H1 (cell line): ENCODE measurements around the gene MLLT6. TPM values are rescaled to one million over a fixed set of nuclear protein-coding genes. Genes with fewer than 3 reads are reported as not detected.
A peak's percentile ranks its signal among the peaks of the same experiment; 100 is the strongest.

Experiments used
- CTCF ChIA-PET: fragments of 300-600 bp; sonication (Branson Sonifier 250); formaldehyde crosslinking; loops from one replicate; lab custom pipeline; 2021; ENCODE audit not compliant: partially characterized antibody; lab: Charles Lee
- POLR2A ChIA-PET: fragments of 300-600 bp; sonication (Branson Sonifier 250); formaldehyde crosslinking; loops from one replicate; lab custom pipeline; 2021; ENCODE audit warnings: inconsistent platforms; ENCODE audit not compliant: partially characterized antibody; lab: Charles Lee
- DNase-seq, 2 experiments: peaks; one replicate each; pipeline versions ENCODE4 v3.0.0 to v3.0.0-alpha.2; 2010 to 2022; ENCODE audit warnings: low spot score in 2 of 2, low read depth in 1 of 2, mixed read lengths in 1 of 2
- FAIRE-seq: peaks from 2 replicates; lab custom pipeline; 2011; peaks lifted over from hg19 to GRCh38; lab: Jason Lieb, UNC
- H2AFZ ChIP-seq: 2 replicates; pipeline ENCODE4 v1.8.1; 2012; ENCODE audit warnings: low read length, inconsistent platforms
- H2AK5ac ChIP-seq: 2 replicates; pipeline ENCODE4 v1.6.1; 2013; ENCODE audit warnings: low read depth, low read length
- H2BK120ac ChIP-seq: replicated peaks from 2 replicates; pipeline ENCODE3; 2013; ENCODE audit warnings: low read depth, low read length, inconsistent platforms
- H2BK12ac ChIP-seq: 2 replicates; pipeline ENCODE4 v1.6.1; 2013; ENCODE audit warnings: low read depth, low read length
- H2BK15ac ChIP-seq: 2 replicates; pipeline ENCODE4 v1.6.1; 2013; ENCODE audit warnings: low read length
- H2BK20ac ChIP-seq: 2 replicates; pipeline ENCODE4 v1.6.1; 2013; ENCODE audit warnings: low read length
- H2BK5ac ChIP-seq: 2 replicates; pipeline ENCODE4 v1.6.1; 2013; ENCODE audit warnings: low read depth, low read length
- H3K14ac ChIP-seq: 2 replicates; pipeline ENCODE4 v1.6.1; 2013; ENCODE audit warnings: inconsistent platforms; ENCODE audit not compliant: insufficient read length
- H3K18ac ChIP-seq: 2 replicates; pipeline ENCODE4 v1.6.1; 2013; ENCODE audit warnings: low read length; ENCODE audit errors: extremely low read depth
- H3K23ac ChIP-seq: 2 replicates; pipeline ENCODE4 v1.6.1; 2013; ENCODE audit warnings: inconsistent platforms; ENCODE audit not compliant: insufficient read length
- H3K23me2 ChIP-seq: 2 replicates; pipeline ENCODE4 v1.6.1; 2013; ENCODE audit warnings: low read depth, low read length
- H3K27ac ChIP-seq: 2 replicates; pipeline ENCODE4 v1.6.1; 2011; ENCODE audit warnings: low read depth, low read length, inconsistent platforms
- H3K27me3 ChIP-seq, 4 experiments: replicated peaks in 1 of 4; 1 replicate in 1 of 4; 2 replicates in 3 of 4; pipeline versions ENCODE4 v1.6.1 to v1.8.1; 2011 to 2013; ENCODE audit warnings: low read length in 3 of 4, mild to moderate bottlenecking in 3 of 4, inconsistent platforms in 2 of 4, mixed read lengths in 2 of 4, moderate library complexity in 1 of 4; ENCODE audit not compliant: control insufficient read depth in 3 of 4, insufficient read depth in 3 of 4; ENCODE audit errors: extremely low read depth in 1 of 4
- H3K36me3 ChIP-seq, 4 experiments: 2 replicates each; pipeline versions ENCODE4 v1.6.1 to v1.8.1; 2011 to 2013; ENCODE audit warnings: mild to moderate bottlenecking in 4 of 4, low read length in 3 of 4, moderate library complexity in 2 of 4, control low read depth in 1 of 4, inconsistent platforms in 1 of 4; ENCODE audit not compliant: insufficient read depth in 4 of 4, control insufficient read depth in 2 of 4
- H3K4ac ChIP-seq: replicated peaks from 2 replicates; pipeline ENCODE3; 2013; ENCODE audit warnings: low read length, low read depth, mixed read lengths, inconsistent platforms; ENCODE audit not compliant: insufficient read length
- H3K4me1 ChIP-seq, 4 experiments: replicated peaks in 1 of 4; 1 replicate in 1 of 4; 2 replicates in 3 of 4; pipeline versions ENCODE4 v1.6.1 to v1.8.1; 2011 to 2013; ENCODE audit warnings: low read length in 3 of 4, inconsistent platforms in 2 of 4, mixed read lengths in 1 of 4; ENCODE audit not compliant: insufficient read depth in 4 of 4, control insufficient read depth in 3 of 4
- H3K4me2 ChIP-seq, 2 experiments: 2 replicates each; pipeline versions ENCODE4 v1.6.1 to v1.8.1; 2011 to 2013; ENCODE audit warnings: low read depth in 2 of 2, low read length in 2 of 2, control low read depth in 1 of 2, inconsistent platforms in 1 of 2, mild to moderate bottlenecking in 1 of 2; ENCODE audit not compliant: insufficient read depth in 1 of 2
- H3K4me3 ChIP-seq, 4 experiments: fragments of 200-600, 300-600 bp in 1 of 4; sonication (generic), shearing (Covaris generic), sonication (Bioruptor Twin) in 1 of 4; 2 replicates each; pipeline versions ENCODE4 v1.5.1 to v1.8.1; 2011 to 2016; ENCODE audit warnings: low read length in 4 of 4, low read depth in 3 of 4, control low read depth in 2 of 4, inconsistent platforms in 2 of 4, mild to moderate bottlenecking in 2 of 4, mixed read lengths in 1 of 4, moderate library complexity in 1 of 4; ENCODE audit not compliant: insufficient read depth in 2 of 4; ENCODE audit errors: extremely low read depth in 1 of 4
- H3K56ac ChIP-seq: replicated peaks from 2 replicates; pipeline ENCODE3; 2013; ENCODE audit warnings: low read depth, mild to moderate bottlenecking, mixed read lengths, low read length, inconsistent platforms; ENCODE audit not compliant: insufficient read length
- H3K79me1 ChIP-seq: 2 replicates; pipeline ENCODE4 v1.6.1; 2013; ENCODE audit warnings: low read depth, low read length, control low read depth
- H3K79me2 ChIP-seq, 2 experiments: 2 replicates each; pipeline versions ENCODE4 v1.6.1 to v1.8.1; 2012 to 2013; ENCODE audit warnings: low read length in 2 of 2, mild to moderate bottlenecking in 2 of 2, inconsistent platforms in 1 of 2; ENCODE audit not compliant: insufficient read depth in 2 of 2, control insufficient read depth in 1 of 2
- H3K9ac ChIP-seq, 4 experiments: replicated peaks in 1 of 4; 1 replicate in 1 of 4; 2 replicates in 3 of 4; pipeline versions ENCODE4 v1.6.1 to v1.8.1; 2011 to 2013; ENCODE audit warnings: low read depth in 3 of 4, low read length in 3 of 4, control low read depth in 2 of 4, mild to moderate bottlenecking in 2 of 4, moderate library complexity in 2 of 4, inconsistent platforms in 1 of 4; ENCODE audit errors: extremely low read depth in 1 of 4
- H3K9me3 ChIP-seq, 2 experiments: 2 replicates each; pipeline versions ENCODE4 v1.6.1 to v1.8.1; 2012 to 2013; ENCODE audit warnings: mild to moderate bottlenecking in 2 of 2, moderate library complexity in 2 of 2, control low read depth in 1 of 2, inconsistent platforms in 1 of 2, low read depth in 1 of 2, low read length in 1 of 2, mixed read lengths in 1 of 2; ENCODE audit not compliant: insufficient read depth in 2 of 2
- H4K20me1 ChIP-seq, 2 experiments: replicated peaks in 1 of 2; 2 replicates each; pipeline versions ENCODE3 to v1.8.1; 2011 to 2013; ENCODE audit warnings: inconsistent platforms in 2 of 2, low read length in 2 of 2, mild to moderate bottlenecking in 1 of 2; ENCODE audit not compliant: insufficient read depth in 2 of 2, control insufficient read depth in 1 of 2
- H4K5ac ChIP-seq: 2 replicates; pipeline ENCODE4 v1.6.1; 2013; ENCODE audit warnings: low read length, low read depth, mixed read lengths, inconsistent platforms; ENCODE audit not compliant: insufficient read length
- H4K8ac ChIP-seq: 2 replicates; pipeline ENCODE4 v1.8.0; 2013; ENCODE audit warnings: mild to moderate bottlenecking, moderate library complexity, low read length, inconsistent platforms; ENCODE audit not compliant: insufficient read depth; ENCODE audit errors: extremely low read depth
- H4K91ac ChIP-seq: replicated peaks from 2 replicates; pipeline ENCODE3; 2013; ENCODE audit warnings: low read length, mixed read lengths, inconsistent platforms; ENCODE audit not compliant: insufficient read length
- ASH2L ChIP-seq: fragments of 200-600, 300-600 bp; sonication (generic); IDR thresholded peaks from one replicate; pipeline ENCODE4 v1.7.1; 2017; ENCODE audit warnings: low read length
- SAP30 ChIP-seq: fragments of 300-600 bp; sonication (generic); IDR thresholded peaks from 2 replicates; pipeline ENCODE4 v1.7.1; 2012; ENCODE audit warnings: low read length, moderate library complexity, mild to moderate bottlenecking, inconsistent platforms; ENCODE audit not compliant: insufficient read depth, insufficient replicate concordance
- WGBS, 2 experiments: shearing (Covaris generic) in 1 of 2; methylation state at CpG; one replicate each; pipeline versions ENCODE4 v1.1.6 to v1.1.7; 2013 to 2015; ENCODE audit warnings: low lambda C conversion rate in 2 of 2, mixed read lengths in 2 of 2, inconsistent platforms in 1 of 2, low coverage in 1 of 2, missing lambda C conversion rate in 1 of 2; ENCODE audit not compliant: insufficient replicate concordance in 2 of 2, insufficient coverage in 1 of 2, insufficient read length in 1 of 2; ENCODE audit errors: extremely low coverage in 1 of 2, missing lambda C conversion rate in 1 of 2; 5-methylcytosine and 5-hydroxymethylcytosine counted together
- polyA plus RNA-seq, 7 experiments: library from polyadenylated mRNA; depleted of rRNA in 3 of 7; stranded (reverse) in 5 of 7; unstranded in 2 of 7; fragments of >200 nt in 5 of 7; fragments of 200-250 nt in 2 of 7; gene quantifications; 1 replicate in 5 of 7; 2 replicates in 1 of 7; 4 replicates in 1 of 7; pipeline versions ENCODE4 v1.2.1 to v1.2.3, GENCODE V29; 2011 to 2013; ENCODE audit warnings: missing spikeins in 2 of 7, mixed read lengths in 2 of 7
- total RNA-seq: library from RNA; stranded (reverse); fragmentation: NEBNext Ultra II Directional; extraction: Animal tissue kit (Norgen Biotek cat#: 25700); gene quantifications from 2 replicates; pipeline ENCODE4 v1.2.1, GENCODE V29; 2021

MLLT6 gene
- total and polyA plus RNA-seq, 2 of the 8 experiments (the other 6 are each of a cell fraction or from before 2014, with no cell fraction given): 6.5 to 8.0 TPM

- H2BK12ac ChIP-seq: no peak overlapping the region
- H3K23me2 ChIP-seq: peaks cover 48% of the 10 kb centered on the region
- H3K4me3 ChIP-seq: peak overlapping the region; percentile 66 to 87 (median 84)
- no peak overlapping the region for H2BK15ac ChIP-seq
- H3K9ac ChIP-seq: peak overlapping the region in 2 of 4 experiments; percentile 43 to 67; a peak in 3 of 7 replicates
- peaks cover 0 to 11% (median 5%) of the 10 kb centered on the region in 4 experiments; a peak in 5 of 7 replicates for H3K27me3 ChIP-seq
- FAIRE-seq (no peak), DNase-seq (no peak)
- H2AFZ ChIP-seq: no peak overlapping the region
- no peak overlapping the region for H2BK5ac ChIP-seq
- H2AK5ac ChIP-seq: no peak overlapping the region
- H2BK120ac ChIP-seq: no peak overlapping the region
- CTCF ChIA-PET: interaction anchor here (0.6 to 0.9 kb wide), 2 partner anchors 33 to 707 kb away, joined by 3 read pairs; no protein-coding TSS in a partner anchor
- no peak overlapping the region for H3K23ac ChIP-seq
- H3K4ac ChIP-seq: no peak overlapping the region
- peaks cover 0 to 3% (median 0%) of the 10 kb centered on the region in 4 experiments; a peak in 2 of 8 replicates for H3K36me3 ChIP-seq
- H3K27ac ChIP-seq: no peak overlapping the region
- peaks cover 5% of the 10 kb centered on the region for H3K79me1 ChIP-seq
- no peak overlapping the region for H3K14ac ChIP-seq
- POLR2A ChIA-PET: interaction anchor here (0.8 to 2.7 kb wide), 7 partner anchors 13 to 104 kb away, joined by 3 to 19 read pairs (median 4); partner anchors contain the start of genes CISD3, MLLT6 and RPL23
- H3K79me2 ChIP-seq: peaks cover 22 to 39% of the 10 kb centered on the region in 2 experiments
- peak overlapping the region; percentile 89 to 91 for H3K4me2 ChIP-seq
- H3K18ac ChIP-seq: peak overlapping the region; percentile 51
- no peak overlapping the region for H4K5ac ChIP-seq
- peaks cover 7 to 22% (median 14%) of the 10 kb centered on the region in 4 experiments for H3K4me1 ChIP-seq
- no peak overlapping the region for H2BK20ac ChIP-seq
- peaks cover 14 to 17% of the 10 kb centered on the region in 2 experiments for H4K20me1 ChIP-seq
- H4K8ac ChIP-seq: no peak overlapping the region
- WGBS, 2 experiments: 2% methylated on average over 12 of the region's 12 CpGs; no CpG with 5 or more reads in 1 of the 2 experiments
- peak overlapping the region; percentile 70 for H3K56ac ChIP-seq
- H4K91ac ChIP-seq: no peak overlapping the region
- no peaks in the 10 kb centered on the region for H3K9me3 ChIP-seq
- peak; percentile 20 for TF ChIP-seq SAP30
- TF ChIP-seq ASH2L: peak; percentile 21
These were observed 44.9 kb downstream of the MLLT6 start for GRCh38 chr17:38750044-38750311.
